Activated CD8-positive, alpha-beta T cell treated with anti-CD3 and anti-CD28 coated beads, Interleukin-2, amount 10 ng/mL, durations not matched to agents 7 days and 5 days (primary cell): Measurements from ENCODE around the gene CSMD2. TPM values are rescaled to one million over a fixed set of nuclear protein-coding genes. Genes with fewer than 3 reads are reported as not detected.

ENCODE experiments used
- ATAC-seq: fragments of 150-1000 bp; cut with Tn5 transposase; one replicate; pipeline ENCODE4 v1.10.0; 2021; ENCODE audit warnings: moderate library complexity
- CTCF ChIA-PET: fragments of 350-600 bp; sonication (Branson Sonifier 250); formaldehyde crosslinking; loops from one replicate; lab custom pipeline; 2021; ENCODE audit warnings: antibody characterized with exemption; lab: Charles Lee
- POLR2A ChIA-PET: fragments of 350-600 bp; sonication (Branson Sonifier 250); formaldehyde crosslinking; loops from one replicate; lab custom pipeline; 2021; ENCODE audit warnings: antibody characterized with exemption; lab: Charles Lee
- DNase-seq: peaks from one replicate; pipeline ENCODE4 v3.0.0-alpha.2; 2020
- H3K27ac Mint-ChIP-seq: one replicate; pipeline ENCODE4 v1.8.0; 2021; ENCODE audit warnings: mild to moderate bottlenecking, mixed read lengths
- H3K27me3 Mint-ChIP-seq: one replicate; pipeline ENCODE4 v1.8.0; 2021; ENCODE audit warnings: low read depth, mixed read lengths
- H3K36me3 Mint-ChIP-seq: one replicate; pipeline ENCODE4 v1.8.0; 2021; ENCODE audit warnings: low read depth, mixed read lengths
- H3K4me1 Mint-ChIP-seq: one replicate; pipeline ENCODE4 v1.8.0; 2021; ENCODE audit warnings: low read depth, mixed read lengths
- H3K4me3 Mint-ChIP-seq: one replicate; pipeline ENCODE4 v1.8.0; 2021; ENCODE audit warnings: mild to moderate bottlenecking, mixed read lengths
- H3K9me3 Mint-ChIP-seq: one replicate; pipeline ENCODE4 v1.8.0; 2022; ENCODE audit warnings: mixed read lengths; ENCODE audit not compliant: insufficient read depth
- total RNA-seq, 2 experiments: library from RNA; stranded (reverse); gene quantifications; one replicate each; pipeline ENCODE4 v1.2.3, GENCODE V29; 2021

CSMD2 gene
- total RNA-seq, 2 experiments from 2014 or later = not detected

- no peak overlapping the region for H3K4me3 Mint-ChIP-seq
- ATAC-seq (no peak), DNase-seq (peak; percentile 40)
- H3K4me1 Mint-ChIP-seq = no peaks in the 10 kb centered on the region
- no peak overlapping the region for H3K27ac Mint-ChIP-seq
- no peaks in the 10 kb centered on the region for H3K36me3 Mint-ChIP-seq
- peaks cover 26% of the 10 kb centered on the region for H3K27me3 Mint-ChIP-seq
- POLR2A ChIA-PET = no interaction called here
- H3K9me3 Mint-ChIP-seq = no peaks in the 10 kb centered on the region
- CTCF ChIA-PET = interaction anchor here (1.1 to 3.8 kb wide), 5 partner anchors 11 to 1108 kb away, joined by 3 to 28 read pairs (median 8); no protein-coding TSS in a partner anchor
These were observed 530.2 kb downstream of the CSMD2 start for GRCh38 chr1:33634806-33635205.

DNA sequence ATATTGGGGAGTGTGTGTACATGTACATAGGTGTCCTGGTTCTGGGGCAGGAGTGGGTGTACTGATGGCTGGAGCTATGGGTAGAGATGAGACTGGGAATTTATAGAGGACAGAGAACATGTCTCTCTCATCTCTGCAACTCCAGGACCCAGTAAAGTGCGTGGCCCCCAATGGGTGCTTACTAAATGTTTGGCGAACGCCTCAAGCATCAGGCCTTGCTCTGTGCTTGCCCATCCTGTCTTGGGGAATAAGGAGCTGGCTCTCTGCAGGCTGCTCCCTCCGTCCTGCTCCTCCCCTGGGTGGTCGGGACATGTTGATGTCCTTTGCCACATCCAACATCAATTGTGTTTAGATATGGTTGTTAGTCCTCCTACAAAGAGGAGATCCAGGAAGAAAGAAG is 530.9 kb downstream of the CSMD2 start:
- H3K9me3 Mint-ChIP-seq = no peaks in the 10 kb centered on the region

GRCh38 chr1:33633019-33633801 is 531.8 kb downstream of the CSMD2 start:
- no peaks in the 10 kb centered on the region for H3K9me3 Mint-ChIP-seq
- ChIA-PET POLR2A (no interaction called here), CTCF (interaction anchor here (0.5 to 3.8 kb wide), 30 partner anchors 9 to 1111 kb away, joined by 3 to 28 read pairs (median 4); no protein-coding TSS in a partner anchor)
- peaks cover 30% of the 10 kb centered on the region for H3K27me3 Mint-ChIP-seq
- DNase-seq = peak; percentile 93
- no peak overlapping the region for H3K27ac Mint-ChIP-seq
- ATAC-seq = peak; percentile 96
- no peak overlapping the region for H3K4me3 Mint-ChIP-seq
- no peaks in the 10 kb centered on the region for H3K4me1 Mint-ChIP-seq
- H3K36me3 Mint-ChIP-seq = no peaks in the 10 kb centered on the region

More for the DNA sequence above, 530.9 kb downstream of the CSMD2 start:
- ChIA-PET CTCF (interaction anchor here (0.8 to 3.8 kb wide), 10 partner anchors 8 to 1110 kb away, joined by 3 to 28 read pairs (median 6); no protein-coding TSS in a partner anchor), POLR2A (no interaction called here)
- Mint-ChIP-seq H3K27ac (no peak overlapping the region), H3K4me3 (no peak overlapping the region), H3K36me3 (no peaks in the 10 kb centered on the region), H3K27me3 (peaks cover 30% of the 10 kb centered on the region), H3K4me1 (no peaks in the 10 kb centered on the region)
- no peak for DNase-seq
- ATAC-seq = no peak

DNA sequence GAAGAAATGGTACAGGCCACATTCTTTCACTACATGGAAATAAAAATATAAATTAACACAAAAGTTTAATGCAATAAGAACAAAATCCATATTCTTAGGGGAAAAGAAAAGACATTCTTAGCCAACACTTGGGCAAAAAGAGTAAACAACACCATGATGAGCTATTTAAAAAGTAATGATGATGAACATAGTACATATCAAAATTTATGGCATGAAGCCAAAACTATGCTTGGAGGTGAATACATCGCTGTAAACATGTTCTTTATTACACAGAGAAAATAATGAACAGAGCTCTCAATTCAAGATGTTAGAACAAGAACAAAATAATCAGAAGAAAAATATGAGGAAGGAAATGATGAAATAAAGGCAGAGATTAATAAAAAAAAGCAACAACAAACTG is 534.3 kb downstream of the CSMD2 start:
- Mint-ChIP-seq H3K4me3 (no peak overlapping the region), H3K36me3 (no peaks in the 10 kb centered on the region), H3K9me3 (no peaks in the 10 kb centered on the region), H3K27ac (no peak overlapping the region), H3K27me3 (peaks cover 33% of the 10 kb centered on the region), H3K4me1 (no peaks in the 10 kb centered on the region)
- no peak for ATAC-seq
- no peak for DNase-seq
- ChIA-PET POLR2A (no interaction called here), CTCF (interaction anchor here (0.8 to 1.5 kb wide), 3 partner anchors 9 to 1112 kb away, joined by 3 to 5 read pairs (median 4); no protein-coding TSS in a partner anchor)

DNA sequence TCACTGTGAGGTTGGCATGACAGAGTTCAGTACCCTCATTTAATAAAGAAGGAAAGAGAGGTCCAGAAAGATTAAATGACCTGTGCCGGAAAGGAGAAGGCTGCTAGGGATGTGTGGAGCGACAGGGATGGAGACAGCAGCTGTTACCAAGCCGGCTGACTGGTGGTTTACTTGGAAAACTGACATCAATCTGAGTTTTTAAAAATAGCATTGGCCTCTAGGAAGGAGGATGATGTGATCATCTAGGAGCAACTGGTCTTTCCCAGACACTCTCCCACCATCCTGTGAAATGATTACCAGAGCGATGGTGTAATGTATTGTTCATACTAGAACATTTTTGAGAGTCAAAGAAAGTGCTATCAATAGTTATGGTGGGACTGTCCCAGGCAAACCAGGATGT is 538.2 kb downstream of the CSMD2 start:
- no peak overlapping the region for H3K27ac Mint-ChIP-seq
- no peaks in the 10 kb centered on the region for H3K9me3 Mint-ChIP-seq
- H3K4me3 Mint-ChIP-seq = no peak overlapping the region
- POLR2A ChIA-PET = no interaction called here
- ATAC-seq (no peak), DNase-seq (no peak)
- no peaks in the 10 kb centered on the region for H3K4me1 Mint-ChIP-seq
- no peaks in the 10 kb centered on the region for H3K36me3 Mint-ChIP-seq
- CTCF ChIA-PET = no interaction called here
- peaks cover 25% of the 10 kb centered on the region for H3K27me3 Mint-ChIP-seq

DNA sequence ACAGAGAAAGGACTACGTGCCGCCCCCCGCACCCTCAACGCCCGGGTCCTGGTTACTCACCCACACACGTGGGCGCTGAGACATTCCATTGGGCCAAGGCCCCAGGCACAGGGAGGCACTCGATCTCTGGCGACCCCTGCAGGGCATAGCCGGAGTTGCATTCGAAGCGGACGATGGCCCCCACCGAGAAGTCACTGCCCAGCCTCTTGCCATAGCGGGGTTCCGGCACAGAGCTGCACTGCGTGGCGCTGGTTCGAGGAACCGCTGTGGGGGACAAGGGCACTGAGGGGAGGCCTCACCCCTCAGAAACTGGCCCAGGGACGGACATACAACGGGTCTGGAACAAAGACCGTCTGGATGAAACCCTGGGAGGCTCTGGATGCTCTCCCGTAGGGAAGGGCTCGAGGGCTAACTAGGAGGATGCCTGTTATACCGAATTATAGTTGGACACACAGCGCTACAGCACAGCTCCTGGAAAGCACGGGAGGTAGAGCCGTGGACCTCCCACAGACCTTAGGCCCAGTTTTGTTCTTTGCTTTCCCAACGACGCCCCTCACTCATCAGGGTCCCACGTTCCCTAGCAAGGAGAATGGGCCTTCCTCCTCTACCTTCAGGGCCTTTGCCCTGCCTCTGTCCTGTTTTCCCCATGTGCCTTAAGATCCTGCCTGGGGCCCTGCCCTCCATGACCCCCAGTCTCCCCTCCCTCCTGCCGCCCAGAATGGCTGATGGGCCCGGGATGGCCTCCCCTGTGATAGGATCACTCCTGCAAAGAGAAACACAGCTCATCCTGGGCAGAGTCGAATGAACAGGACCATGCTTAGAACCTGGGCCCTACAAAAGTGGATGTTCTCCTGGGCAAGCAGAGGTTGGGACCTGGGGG is 539.8 kb downstream of the CSMD2 start:
- H3K27ac Mint-ChIP-seq = no peak overlapping the region
- H3K4me3 Mint-ChIP-seq = no peak overlapping the region
- H3K36me3 Mint-ChIP-seq = no peaks in the 10 kb centered on the region
- no peak for ATAC-seq
- H3K27me3 Mint-ChIP-seq = peaks cover 16% of the 10 kb centered on the region
- ChIA-PET POLR2A (no interaction called here), CTCF (interaction anchor here (0.8 kb wide), 1 partner anchor 12 kb away, joined by 4 read pairs; no protein-coding TSS in a partner anchor)
- H3K9me3 Mint-ChIP-seq = no peaks in the 10 kb centered on the region
- DNase-seq = no peak
- H3K4me1 Mint-ChIP-seq = no peaks in the 10 kb centered on the region

DNA sequence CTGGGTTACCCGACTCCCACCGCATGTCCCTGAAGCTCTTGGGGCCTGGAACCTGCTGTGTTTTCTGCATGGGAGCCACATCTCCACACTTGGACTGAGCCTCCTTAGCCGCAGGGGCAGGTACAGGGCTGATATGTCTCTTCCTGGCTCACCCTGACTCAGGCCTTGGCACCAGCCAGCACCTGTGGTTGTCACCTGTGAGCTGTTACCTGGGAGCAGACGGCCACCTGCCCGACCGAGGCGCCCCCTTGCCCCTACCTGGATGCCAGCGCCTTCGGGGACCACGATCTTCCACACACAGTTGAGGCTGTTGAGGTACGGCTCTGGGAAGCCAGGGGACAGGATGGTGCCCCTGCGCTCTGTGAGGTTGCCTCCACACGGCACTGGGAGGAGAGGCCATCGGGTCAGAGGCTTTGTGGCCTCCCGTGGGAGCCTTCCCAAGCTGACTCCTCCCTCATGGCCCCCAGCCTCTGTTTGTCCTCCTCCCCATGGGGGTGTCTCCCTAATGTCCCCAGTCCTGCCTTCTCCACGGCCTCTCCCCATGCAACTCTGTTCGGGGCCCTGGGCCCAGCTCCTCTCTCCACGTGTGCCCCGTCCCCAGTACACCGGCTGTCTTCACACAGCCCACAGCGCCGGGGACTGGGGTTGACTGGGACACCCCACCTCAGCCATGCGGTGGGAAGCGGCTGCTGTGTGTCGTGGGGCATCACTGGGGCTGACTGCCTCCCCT is 540.6 kb downstream of the CSMD2 start:
- DNase-seq = no peak
- CTCF ChIA-PET = interaction anchor here (0.7 to 1.9 kb wide), 3 partner anchors 8 to 12 kb away, joined by 3 to 8 read pairs (median 4); no protein-coding TSS in a partner anchor

DNA sequence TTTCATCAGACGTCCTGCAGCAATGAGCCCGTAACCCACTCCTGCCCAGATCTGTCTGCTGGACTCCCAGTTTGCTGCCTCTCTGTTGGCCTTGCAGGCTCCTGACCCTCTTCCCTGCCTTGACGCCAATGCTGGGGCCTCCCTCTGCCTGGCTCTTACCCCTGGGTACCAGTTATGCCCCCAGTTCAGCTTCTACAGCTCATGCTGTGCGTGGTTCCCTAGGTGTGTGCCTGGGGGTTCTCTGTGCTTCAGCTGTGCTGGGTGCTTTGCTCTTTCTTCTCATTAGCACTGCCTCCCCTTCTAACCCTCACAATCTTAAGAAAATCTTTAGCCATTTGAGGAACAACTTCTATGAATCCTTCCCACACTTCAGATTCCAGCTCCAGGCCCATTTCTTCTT is 541.2 kb downstream of the CSMD2 start:
- no peak overlapping the region for H3K4me3 Mint-ChIP-seq
- no peaks in the 10 kb centered on the region for H3K4me1 Mint-ChIP-seq
- H3K36me3 Mint-ChIP-seq = no peaks in the 10 kb centered on the region
- DNase-seq = no peak
- no peak overlapping the region for H3K27ac Mint-ChIP-seq
- POLR2A ChIA-PET = no interaction called here
- no peak for ATAC-seq
- peaks cover 8% of the 10 kb centered on the region for H3K27me3 Mint-ChIP-seq
- CTCF ChIA-PET = interaction anchor here (0.7 to 1.9 kb wide), 3 partner anchors 9 to 11 kb away, joined by 3 to 8 read pairs (median 4); no protein-coding TSS in a partner anchor
- H3K9me3 Mint-ChIP-seq = no peaks in the 10 kb centered on the region

More for the DNA sequence above, 540.6 kb downstream of the CSMD2 start:
- Mint-ChIP-seq H3K4me1 (no peaks in the 10 kb centered on the region), H3K27me3 (peaks cover 13% of the 10 kb centered on the region), H3K9me3 (no peaks in the 10 kb centered on the region), H3K27ac (no peak overlapping the region), H3K36me3 (no peaks in the 10 kb centered on the region), H3K4me3 (no peak overlapping the region)
- POLR2A ChIA-PET = no interaction called here
- no peak for ATAC-seq

DNA sequence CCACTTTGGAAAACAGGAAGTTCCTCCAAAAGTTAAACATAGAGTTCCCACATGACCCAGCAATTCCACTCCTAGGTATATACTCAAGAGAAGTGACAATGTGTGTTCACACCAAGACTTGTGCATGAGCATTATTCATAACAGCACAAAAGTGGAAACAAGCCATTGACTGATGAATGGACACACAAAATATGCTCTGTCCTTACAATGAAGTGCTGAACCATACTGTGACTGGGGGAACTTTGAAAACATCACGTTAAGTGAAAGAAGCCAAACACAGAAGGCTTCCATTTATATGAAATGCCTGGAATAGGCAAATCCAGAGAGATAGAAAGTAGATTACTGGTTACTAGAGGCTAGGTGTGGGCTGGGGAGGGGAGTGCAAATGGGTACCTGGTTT is 542.3 kb downstream of the CSMD2 start:
- no peak for ATAC-seq
- Mint-ChIP-seq H3K36me3 (no peaks in the 10 kb centered on the region), H3K27ac (no peak overlapping the region), H3K4me1 (no peaks in the 10 kb centered on the region), H3K9me3 (no peaks in the 10 kb centered on the region), H3K4me3 (no peak overlapping the region), H3K27me3 (peaks cover 8% of the 10 kb centered on the region)
- ChIA-PET POLR2A (no interaction called here), CTCF (interaction anchor here (1.9 kb wide), 1 partner anchor 10 kb away, joined by 8 read pairs; no protein-coding TSS in a partner anchor)
- DNase-seq = no peak

DNA sequence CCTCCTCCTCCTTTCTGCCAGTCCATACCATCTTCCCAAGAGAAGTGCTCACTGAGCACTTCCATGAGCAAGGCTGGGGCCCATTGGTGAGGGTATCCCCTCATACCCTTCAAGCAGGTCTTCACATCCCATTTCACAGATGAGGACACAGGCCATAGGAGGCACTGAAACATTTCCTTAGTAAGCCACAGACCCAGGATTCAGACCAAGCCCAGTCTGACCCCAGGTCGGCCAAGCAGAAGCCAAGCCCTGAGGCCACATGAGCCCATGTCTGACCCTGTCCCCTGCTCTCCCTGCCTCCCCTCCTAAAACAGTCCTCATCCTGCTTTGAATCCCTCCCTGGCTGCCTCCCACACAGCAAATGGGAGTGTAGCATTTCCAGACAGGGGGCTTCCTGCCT is 546.4 kb downstream of the CSMD2 start:
- Mint-ChIP-seq H3K27me3 (peaks cover 16% of the 10 kb centered on the region), H3K27ac (no peak overlapping the region), H3K4me3 (no peak overlapping the region), H3K36me3 (no peaks in the 10 kb centered on the region), H3K4me1 (peaks cover 8% of the 10 kb centered on the region), H3K9me3 (no peaks in the 10 kb centered on the region)
- POLR2A ChIA-PET = no interaction called here
- CTCF ChIA-PET = interaction anchor here (2.3 kb wide), 1 partner anchor 14 kb away, joined by 11 read pairs; no protein-coding TSS in a partner anchor
- ATAC-seq (no peak), DNase-seq (no peak)

DNA sequence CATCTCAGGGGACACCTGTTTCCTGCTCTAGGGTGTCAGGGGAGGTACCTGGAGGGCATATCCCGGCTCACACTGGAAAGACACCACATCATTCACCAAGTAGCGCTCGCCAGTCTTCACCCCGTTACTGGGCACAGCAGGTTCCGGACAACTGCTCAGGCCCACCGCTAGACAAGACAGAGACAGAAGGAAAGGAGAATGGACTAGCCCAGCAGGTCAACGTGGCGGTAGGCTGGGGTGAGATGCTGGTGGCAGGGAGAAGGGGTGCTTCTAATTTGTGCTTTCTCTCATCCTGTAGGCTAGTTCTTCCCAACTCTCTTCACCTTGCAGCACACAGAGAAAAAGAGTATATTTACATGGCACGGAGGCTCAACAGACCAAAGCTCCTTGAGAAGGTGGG is 547.6 kb downstream of the CSMD2 start:
- H3K27me3 Mint-ChIP-seq = peaks cover 20% of the 10 kb centered on the region
- H3K9me3 Mint-ChIP-seq = no peaks in the 10 kb centered on the region
- no peak overlapping the region for H3K27ac Mint-ChIP-seq
- no peak overlapping the region for H3K4me3 Mint-ChIP-seq
- peaks cover 8% of the 10 kb centered on the region for H3K4me1 Mint-ChIP-seq
- ChIA-PET POLR2A (no interaction called here), CTCF (interaction anchor here (0.7 kb wide), 1 partner anchor 30 kb away, joined by 3 read pairs; no protein-coding TSS in a partner anchor)
- no peaks in the 10 kb centered on the region for H3K36me3 Mint-ChIP-seq
- ATAC-seq = no peak
- no peak for DNase-seq
